Stimulated activated CD4-positive, alpha-beta T cell treated with anti-CD3 and anti-CD28 coated beads, TNF-alpha, amount 100 ng/mL, for 4 hours (primary cell): ENCODE measurements around the gene TNMD.

Experiments used
- DNase-seq, 3 experiments: peaks; one replicate each; pipeline ENCODE4 v3.0.0-alpha.2; 2020; ENCODE audit warnings: low read depth in 3 of 3

Gene TNMD

DNA sequence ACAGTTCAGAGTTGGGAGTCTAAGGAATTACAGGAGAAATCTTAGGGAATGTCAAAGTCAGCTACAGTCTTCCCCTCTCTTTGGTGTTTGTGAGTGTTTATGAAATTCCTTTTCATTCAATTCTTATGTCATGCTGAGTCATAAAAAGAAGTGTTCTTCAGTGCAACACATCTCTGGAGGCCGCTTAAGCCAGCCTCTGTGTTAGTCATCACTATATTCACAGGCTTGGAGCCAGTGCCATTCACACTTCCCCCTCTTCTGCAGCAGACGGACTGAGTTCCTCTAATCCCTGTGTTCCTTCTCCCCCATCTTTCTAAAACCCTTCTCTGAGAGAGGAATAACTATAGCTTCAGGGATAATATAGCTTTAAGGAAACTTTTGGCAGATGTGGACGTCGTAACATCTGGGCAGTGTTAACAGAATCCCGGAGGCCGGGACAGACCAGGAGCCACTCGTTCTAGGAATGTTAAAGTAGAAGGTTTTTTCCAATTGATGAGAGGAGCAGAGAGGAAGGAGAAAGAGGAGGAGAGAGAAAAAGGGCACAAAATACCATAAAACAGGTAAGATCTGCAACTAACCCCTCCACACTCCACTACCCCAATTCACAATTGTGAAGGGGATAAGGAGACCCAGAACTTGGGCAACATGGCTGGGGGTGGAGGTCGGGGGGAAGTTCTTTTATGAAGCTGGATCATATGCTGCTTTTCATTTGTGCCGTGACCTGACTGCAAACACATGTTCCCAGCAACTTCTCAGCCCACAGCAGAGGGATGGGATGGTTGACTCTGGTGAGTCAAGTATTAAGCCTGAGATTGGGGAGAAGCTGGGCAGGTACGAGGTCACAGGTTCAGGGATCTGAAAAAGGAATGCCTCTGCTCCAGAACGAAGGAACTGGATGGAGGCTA is 59.5 kb downstream of the TNMD start, which contains the start of gene SRPX2:
Gene SRPX2, plus strand, starts transcription at position 244 of the 905 bp plus-strand sequence. CDS start 2,124 bp downstream, outside the sequence.
- DNase-seq: no peak

- no peak for DNase-seq
These were observed 60.4 kb downstream of the TNMD start for GRCh38 chrX:100645106-100645505.

GRCh38 chrX:100647095-100647494 is 62.4 kb downstream of the TNMD start:
- DNase-seq: no peak

- no peak for DNase-seq
These were observed 63.0 kb downstream of the TNMD start for GRCh38 chrX:100647739-100648138.

- DNase-seq: no peak
These were observed 64.0 kb downstream of the TNMD start for GRCh38 chrX:100648458-100649417.
